ENCODE results near the gene ERMAP.
A peak's percentile ranks its signal among the peaks of the same experiment; 100 is the strongest.
"Not testable (repeated sequence)": the region's sequence is repeated elsewhere in the genome, so short reads cannot be mapped to it uniquely, and the experiment has no call there.

Gene ERMAP

GRCh38 chr1:42806593-42806992 is 10.3 kb upstream of the ERMAP start:
- H3K27ac ChIP-seq, result no peak overlapping the region
- no peak for DNase-seq (ENCODE audit: low spot score)
- no peak overlapping the region for H3K4me3 ChIP-seq
- TF ChIP-seq CTCF (IDR thresholded peaks at IDR 0.05), result no peak

- DNase-seq (ENCODE audit: low spot score), result no peak
- Histone ChIP-seq H3K4me3 (no peak overlapping the region), H3K27ac (no peak overlapping the region)
- TF ChIP-seq CTCF (IDR thresholded peaks at IDR 0.05), result no peak
Measured at GRCh38 chr1:42807056-42807668, 9.8 kb upstream of the ERMAP start.

GRCh38 chr1:42814815-42815214 is 2.1 kb upstream of the ERMAP start:
- not testable (repeated sequence) for H3K27ac ChIP-seq; DNase-seq (ENCODE audit: low spot score); H3K4me3 ChIP-seq

GRCh38 chr1:42815941-42816584 is 859 bp upstream of the ERMAP start:
- DNase-seq (ENCODE audit: low spot score), result no peak
- H3K27ac ChIP-seq, result peak overlapping the region; percentile 95 to 97
- TF ChIP-seq CTCF (IDR thresholded peaks at IDR 0.05), result no peak
- peak overlapping the region; percentile 80 for H3K4me3 ChIP-seq

GRCh38 chr1:42817440-42817767 is 482 bp downstream of the ERMAP start:
- peak overlapping the region; percentile 95 to 97 for H3K27ac ChIP-seq
- peak overlapping the region; percentile 80 for H3K4me3 ChIP-seq
- TF ChIP-seq CTCF (IDR thresholded peaks at IDR 0.05), result no peak
- no peak for DNase-seq (ENCODE audit: low spot score)

GRCh38 chr1:42817976-42818375 is 1.1 kb downstream of the ERMAP start:
- DNase-seq (ENCODE audit: low spot score), result no peak
- peak overlapping the region; percentile 80 for H3K4me3 ChIP-seq
- no peak for TF ChIP-seq CTCF (IDR thresholded peaks at IDR 0.05)
- H3K27ac ChIP-seq, result no peak overlapping the region

- no peak for TF ChIP-seq CTCF (IDR thresholded peaks at IDR 0.05)
- no peak overlapping the region for H3K27ac ChIP-seq
- no peak overlapping the region for H3K4me3 ChIP-seq
- DNase-seq (ENCODE audit: low spot score), result no peak
Measured at GRCh38 chr1:42820813-42821212, 3.9 kb downstream of the ERMAP start.
